GM12878 (cell line): Measurements from ENCODE around the gene EEF1G. TPM values are rescaled to one million over a fixed set of nuclear protein-coding genes. Genes with fewer than 3 reads are reported as not detected.
A peak's percentile ranks its signal among the peaks of the same experiment; 100 is the strongest.

Experiments used
- CBX3 ChIP-seq: fragments of 200-600 bp; sonication (generic); IDR thresholded peaks from 2 replicates; pipeline ENCODE4 v1.6.1; 2016; ENCODE audit warnings: low read depth, borderline replicate concordance
- CHD1 ChIP-seq: IDR thresholded peaks from 2 replicates; pipeline ENCODE4 v1.6.1; 2012; ENCODE audit warnings: low read depth, low read length, improper control_type of control experiment
- CREB1 ChIP-seq: IDR thresholded peaks from 2 replicates; pipeline ENCODE4 v1.6.1; 2012; ENCODE audit warnings: low read depth, mild to moderate bottlenecking, inconsistent platforms
- EP300 ChIP-seq, 2 experiments: fragments of 150-350 bp in 1 of 2; IDR thresholded peaks; 2 replicates each; pipeline ENCODE4 v1.6.1; 2011 to 2012; ENCODE audit warnings: low read depth in 2 of 2, low read length in 2 of 2, borderline replicate concordance in 1 of 2, improper control_type of control experiment in 1 of 2, inconsistent platforms in 1 of 2; ENCODE audit not compliant: control insufficient read depth in 1 of 2
- ESRRA ChIP-seq: IDR thresholded peaks from 2 replicates; pipeline ENCODE4 v1.6.1; 2012; ENCODE audit warnings: mild to moderate bottlenecking, low read length, improper control_type of control experiment
- GATAD2B ChIP-seq: fragments of 450-650 bp; conservative IDR thresholded peaks from 2 replicates; pipeline ENCODE4 v1.6.1; 2017; ENCODE audit warnings: low read depth, mild to moderate bottlenecking, moderate library complexity
- KDM1A ChIP-seq: fragments of 200-600 bp; sonication (generic); IDR thresholded peaks from 2 replicates; pipeline ENCODE4 v1.6.1; 2016; ENCODE audit warnings: borderline replicate concordance
- MEF2A ChIP-seq: IDR thresholded peaks from 2 replicates; pipeline ENCODE4 v1.6.1; 2011; ENCODE audit warnings: low read depth, mild to moderate bottlenecking, low read length, moderate library complexity; ENCODE audit not compliant: insufficient read depth
- MEF2B ChIP-seq: fragments of 450-650 bp; IDR thresholded peaks from 2 replicates; pipeline ENCODE4 v1.6.1; 2018; ENCODE audit warnings: mild to moderate bottlenecking, moderate library complexity; ENCODE audit not compliant: partially characterized antibody, poor library complexity, severe bottlenecking
- MTA3 ChIP-seq: IDR thresholded peaks from 2 replicates; pipeline ENCODE4 v1.6.1; 2012; ENCODE audit warnings: low read length, inconsistent platforms, borderline replicate concordance
- MYB ChIP-seq: fragments of 150-350 bp; IDR thresholded peaks from 2 replicates; pipeline ENCODE4 v1.6.1; 2014; ENCODE audit warnings: mild to moderate bottlenecking, low read depth, low read length, borderline replicate concordance
- MYC ChIP-seq: IDR thresholded peaks from 2 replicates; pipeline ENCODE4 v1.6.1; 2011; ENCODE audit warnings: mild to moderate bottlenecking, low read length, moderate library complexity, inconsistent platforms; ENCODE audit not compliant: insufficient read depth, insufficient replicate concordance, insufficient read length, severe bottlenecking
- PAX5 ChIP-seq: IDR thresholded peaks from 2 replicates; pipeline ENCODE4 v1.6.1; 2011; ENCODE audit warnings: low read depth, low read length, borderline replicate concordance
- PRDM15 ChIP-seq: fragments of 450-650 bp; formaldehyde crosslinking; IDR thresholded peaks from 2 replicates; pipeline ENCODE4 v1.4.0; 2020; ENCODE audit warnings: mild to moderate bottlenecking, moderate library complexity
- SUZ12 ChIP-seq: fragments of 200-600 bp; sonication (generic); IDR thresholded peaks from one replicate; pipeline ENCODE4 v1.6.1; 2018; ENCODE audit warnings: antibody characterized with exemption, mild to moderate bottlenecking; ENCODE audit not compliant: unreplicated experiment
- TCF12 ChIP-seq: IDR thresholded peaks from 2 replicates; pipeline ENCODE4 v1.6.1; 2011; ENCODE audit warnings: low read depth, mild to moderate bottlenecking, low read length
- ZBTB40 ChIP-seq: fragments of 450-650 bp; IDR thresholded peaks from 2 replicates; pipeline ENCODE4 v1.6.1; 2016; ENCODE audit warnings: mild to moderate bottlenecking, moderate library complexity, borderline replicate concordance
- ZNF207 ChIP-seq: fragments of 450-650 bp; IDR thresholded peaks from 2 replicates; pipeline ENCODE4 v1.6.1; 2014; ENCODE audit warnings: antibody characterized with exemption, mild to moderate bottlenecking, borderline replicate concordance
- polyA plus RNA-seq, 11 experiments: library from polyadenylated mRNA; depleted of rRNA in 4 of 11; unstranded in 6 of 11; stranded (reverse) in 5 of 11; fragments of >200 nt; fragmentation: Nextera tagmentation in 4 of 11; fragmentation: Illumina TruSeq in 1 of 11; extraction: Ambion mirVana in 4 of 11; extraction: Trizol in 1 of 11; gene quantifications; 1 replicate in 1 of 11; 2 replicates in 10 of 11; pipeline versions ENCODE4 v1.2.1 to v1.2.3, GENCODE V29; 2011 to 2016; ENCODE audit warnings: inconsistent platforms in 2 of 11, missing spikeins in 2 of 11, low read depth in 1 of 11
- total RNA-seq, 4 experiments: library from RNA; depleted of rRNA in 3 of 4; stranded (reverse); fragments of >200 nt in 3 of 4; fragmentation: Illumina TruSeq in 1 of 4; extraction: Trizol in 1 of 4; gene quantifications; 2 replicates each; pipeline versions ENCODE4 v1.2.1 to v1.2.3, GENCODE V29; 2013 to 2021
- TF ChIP-seq, protein P1 (sequence below): fragments of 450-650 bp; IDR thresholded peaks from 2 replicates; pipeline ENCODE4 v1.6.1; 2014; ENCODE audit warnings: mild to moderate bottlenecking

EEF1G gene
- total and polyA plus RNA-seq, 10 of the 15 experiments (the other 5 are each of a cell fraction or from before 2014, with no cell fraction given): 850 to 2,739 (median 2,277) TPM

GRCh38 chr11:62540804-62541701 is 32.6 kb downstream of the EEF1G start (continued):
- TF ChIP-seq ZBTB40 (peak; percentile 79), MYC (peak; percentile 61), CBX3 (no peak), SUZ12 (no peak), MEF2B (peak; percentile 60), CREB1 (no peak), MTA3 (peak; percentile 77; the same call in 1 of the 2 replicates), PRDM15 (CRISPR knock-in tag) (no peak), ESRRA (no peak), GATAD2B (peak; percentile 96), EP300 (IDR thresholded peaks at IDR 0.05; ENCODE audit: borderline replicate concordance in 1 of 2, control insufficient read depth in 1 of 2, low read depth in 2 of 2, low read length in 2 of 2) (peak; percentile 49 to 64; a peak in 3 of 4 replicates), TCF12 (no peak; the same call in 1 of the 2 replicates), ZNF207 (peak; percentile 56; the same call in 1 of the 2 replicates), PAX5 (0 out of 2 replicates have a peak, but pooled peaks have one; percentile 31), CHD1 (peak; percentile 53; the same call in 1 of the 2 replicates), MEF2A (peak; percentile 14; the same call in 1 of the 2 replicates), KDM1A (no peak), MYB (no peak)
- TF ChIP-seq, protein P1, sequence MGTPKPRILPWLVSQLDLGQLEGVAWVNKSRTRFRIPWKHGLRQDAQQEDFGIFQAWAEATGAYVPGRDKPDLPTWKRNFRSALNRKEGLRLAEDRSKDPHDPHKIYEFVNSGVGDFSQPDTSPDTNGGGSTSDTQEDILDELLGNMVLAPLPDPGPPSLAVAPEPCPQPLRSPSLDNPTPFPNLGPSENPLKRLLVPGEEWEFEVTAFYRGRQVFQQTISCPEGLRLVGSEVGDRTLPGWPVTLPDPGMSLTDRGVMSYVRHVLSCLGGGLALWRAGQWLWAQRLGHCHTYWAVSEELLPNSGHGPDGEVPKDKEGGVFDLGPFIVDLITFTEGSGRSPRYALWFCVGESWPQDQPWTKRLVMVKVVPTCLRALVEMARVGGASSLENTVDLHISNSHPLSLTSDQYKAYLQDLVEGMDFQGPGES: no peak
